Activated CD4-positive, alpha-beta T cell treated with anti-CD3 and anti-CD28 coated beads for 48 hours (primary cell): ENCODE measurements around the gene SNTB2.

Source experiments
- DNase-seq: peaks from one replicate; pipeline ENCODE4 v3.0.0-alpha.2; 2020

The SNTB2 gene

GRCh38 chr16:69349536-69349935 is 162.6 kb downstream of the SNTB2 start:
- DNase-seq, result no peak

DNA sequence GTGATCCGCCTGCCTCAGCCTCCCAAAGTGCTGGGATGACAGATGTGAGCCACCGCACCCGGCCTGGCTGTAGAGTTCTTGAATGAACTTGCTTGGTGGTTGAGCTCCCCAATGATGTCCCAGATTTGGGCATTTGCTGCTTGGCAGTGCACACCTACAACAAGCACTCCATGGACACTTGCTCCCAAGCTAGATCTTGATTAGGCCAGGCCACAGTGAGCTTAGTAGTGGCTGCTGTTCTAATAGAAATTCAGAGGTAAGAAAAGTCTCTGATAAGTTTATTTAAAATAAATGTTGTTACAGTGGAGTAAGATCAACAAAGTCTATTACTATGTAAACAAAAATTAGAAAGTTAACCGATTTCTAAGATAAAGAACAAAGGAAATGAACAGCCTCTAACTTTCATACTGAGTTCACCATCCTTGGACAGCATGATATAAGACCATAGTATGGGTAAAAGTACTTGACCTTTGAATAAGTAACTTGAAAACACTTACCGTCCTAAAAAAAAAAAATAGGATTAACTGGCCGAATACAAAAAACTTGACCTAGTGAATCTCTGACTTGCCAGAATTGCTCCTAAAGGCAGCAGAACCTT is 163.7 kb downstream of the SNTB2 start:
- no peak for DNase-seq

DNA sequence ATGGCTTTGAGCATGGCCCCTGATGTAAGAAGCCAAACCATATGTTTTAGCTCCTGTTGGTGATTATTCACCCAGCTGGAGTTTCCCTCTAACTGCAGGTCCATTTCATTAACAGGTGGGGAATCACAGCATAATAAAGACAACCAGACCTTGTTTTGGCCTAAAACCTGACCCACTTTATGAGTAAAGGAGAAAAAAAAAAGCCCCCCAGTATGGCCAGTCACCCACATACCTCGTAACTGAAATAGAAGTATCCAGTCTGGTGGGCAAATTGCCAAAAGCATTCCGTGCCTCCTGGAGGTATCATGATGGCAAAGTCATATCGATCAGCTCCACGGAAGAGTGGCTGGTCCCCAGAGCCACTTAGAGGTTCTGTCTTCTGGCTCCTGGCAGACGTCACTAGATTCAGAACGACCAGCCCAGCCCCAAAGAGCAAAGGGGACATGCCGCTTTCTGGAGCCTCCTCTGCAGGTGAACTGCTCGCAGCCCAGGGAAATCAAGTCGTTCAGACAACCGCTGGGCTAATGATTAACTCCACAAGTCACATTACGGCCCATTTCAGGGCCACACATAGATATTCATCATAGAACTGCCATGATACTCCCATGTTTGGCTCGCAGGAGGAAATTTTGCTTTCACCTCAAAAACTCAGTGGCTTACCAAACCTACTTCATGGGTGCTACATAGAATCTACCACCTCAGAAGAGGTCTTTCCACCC is 164.5 kb downstream of the SNTB2 start, which contains the start of gene TMED6:
Gene TMED6 (minus strand): TSS at position 478 of the 719 bp plus-strand sequence. CDS start 33 bp downstream, at position 445.
- DNase-seq, result no peak
